K562 (cell line): ENCODE data around the gene COPB2. TPM values are rescaled to one million over a fixed set of nuclear protein-coding genes. Genes with fewer than 3 reads are reported as not detected.
A peak's percentile ranks its signal among the peaks of the same experiment; 100 is the strongest.

Experiments used
- ATAC-seq: fragments of 200-7000 bp; cut with Tn5 transposase; 3 replicates; pipeline ENCODE4 v1.9.1; 2020; ENCODE audit warnings: moderate library complexity
- BruUV-seq: library from RNA; stranded (reverse); fragments of 400-500 nt; replicated peaks from 2 replicates; lab custom pipeline; 2021; lab: Mats Ljungman, UMichigan
- CTCF ChIA-PET: fragments of 300-600 bp; formaldehyde crosslinking; extraction: SDS; loops from one replicate; lab custom pipeline; 2021; ENCODE audit warnings: low intra/inter-chr PET ratio; lab: Yijun Ruan, JAX
- POLR2A ChIA-PET: fragments of 300-600, 350-650 bp; sonication (Branson Sonifier 250); formaldehyde crosslinking; extraction: SDS; loops from one replicate; lab custom pipeline; 2021; ENCODE audit warnings: antibody characterized with exemption, inconsistent platforms; lab: Yijun Ruan, JAX
- DNase-seq, 4 experiments: peaks; one replicate each; pipeline versions ENCODE4 v3.0.0 to v3.0.0-alpha.2; 2011 to 2018; ENCODE audit warnings: low spot score in 3 of 4, mixed read lengths in 3 of 4; ENCODE audit errors: extremely low read depth in 1 of 4
- FAIRE-seq: peaks from 2 replicates; lab custom pipeline; 2011; peaks lifted over from hg19 to GRCh38; lab: Jason Lieb, UNC
- H2AFZ ChIP-seq: 2 replicates; pipeline ENCODE4 v1.6.0; 2011; ENCODE audit warnings: low read depth, low read length, control low read depth, inconsistent platforms
- H3K27ac ChIP-seq: fragments of 200-600 bp; 3 replicates; pipeline ENCODE4 v1.8.0; 2011; ENCODE audit warnings: low read depth, mild to moderate bottlenecking, control low read depth, inconsistent platforms, low read length, moderate library complexity, mixed read lengths; ENCODE audit errors: extremely low read depth
- H3K27me3 ChIP-seq, 2 experiments: fragments of 300-600 bp in 1 of 2; 2 replicates in 1 of 2; 3 replicates in 1 of 2; pipeline versions ENCODE4 v1.6.0 to v1.8.0; 2011; ENCODE audit warnings: inconsistent platforms in 2 of 2, low read length in 2 of 2, mild to moderate bottlenecking in 1 of 2, mixed read lengths in 1 of 2, moderate library complexity in 1 of 2; ENCODE audit not compliant: control insufficient read depth in 2 of 2, insufficient read depth in 2 of 2
- H3K36me3 ChIP-seq: fragments of 300-600 bp; 3 replicates; pipeline ENCODE4 v1.8.0; 2011; ENCODE audit warnings: mild to moderate bottlenecking, low read length, inconsistent platforms; ENCODE audit not compliant: control insufficient read depth, insufficient read depth
- H3K4me1 ChIP-seq, 2 experiments: fragments of 200-600 bp in 1 of 2; replicated peaks in 1 of 2; 2 replicates in 1 of 2; 3 replicates in 1 of 2; pipeline versions ENCODE4 v1.5.1 to v1.8.0; 2011; ENCODE audit warnings: inconsistent platforms in 2 of 2, low read length in 2 of 2, mild to moderate bottlenecking in 1 of 2, mixed read lengths in 1 of 2, moderate library complexity in 1 of 2; ENCODE audit not compliant: control insufficient read depth in 2 of 2, insufficient read depth in 2 of 2
- H3K4me2 ChIP-seq: 2 replicates; pipeline ENCODE4 v1.6.1; 2011; ENCODE audit warnings: low read length, control low read depth, inconsistent platforms, mixed read lengths; ENCODE audit not compliant: insufficient read depth
- H3K4me3 ChIP-seq: fragments of 200-600 bp; sonication (generic), shearing (Covaris generic); 2 replicates; pipeline ENCODE4 v1.5.1; 2016; ENCODE audit warnings: control low read depth, inconsistent platforms
- H3K79me2 ChIP-seq: fragments of 200-600 bp; 3 replicates; pipeline ENCODE4 v1.8.0; 2011; ENCODE audit warnings: low read length, inconsistent platforms; ENCODE audit not compliant: control insufficient read depth, insufficient read depth
- H3K9ac ChIP-seq, 2 experiments: 2 replicates each; pipeline versions ENCODE4 v1.6.0 to v1.6.1; 2011; ENCODE audit warnings: low read depth in 2 of 2, low read length in 2 of 2, control low read depth in 1 of 2, inconsistent platforms in 1 of 2, mild to moderate bottlenecking in 1 of 2, mixed read lengths in 1 of 2; ENCODE audit not compliant: insufficient read depth in 1 of 2
- H3K9me1 ChIP-seq: one replicate; pipeline ENCODE4 v1.6.0; 2011; ENCODE audit warnings: inconsistent platforms, mild to moderate bottlenecking, low read length, moderate library complexity; ENCODE audit not compliant: control insufficient read depth, insufficient read depth
- H3K9me3 ChIP-seq: replicated peaks from 2 replicates; pipeline ENCODE4 v1.5.1; 2011; ENCODE audit warnings: low read depth, low read length, inconsistent platforms; ENCODE audit not compliant: control insufficient read depth, insufficient read depth
- H4K20me1 ChIP-seq: replicated peaks from 2 replicates; pipeline ENCODE4 v1.6.1; 2011; ENCODE audit warnings: low read length, inconsistent platforms, mixed read lengths; ENCODE audit not compliant: control insufficient read depth, insufficient read depth
- CBFA2T2 ChIP-seq: fragments of 450-650 bp; conservative IDR thresholded peaks from 2 replicates; pipeline ENCODE4 v1.6.1; 2017; ENCODE audit warnings: mild to moderate bottlenecking
- CREB1 ChIP-seq, 2 experiments: sonication (generic) in 1 of 2; formaldehyde crosslinking in 1 of 2; IDR thresholded peaks; 2 replicates each; pipeline versions ENCODE4 v1.6.1 to v1.8.0; 2012 to 2022; ENCODE audit warnings: inconsistent platforms in 1 of 2, mild to moderate bottlenecking in 1 of 2, missing genetic modification reagents in 1 of 2, moderate library complexity in 1 of 2
- OTX1 ChIP-seq: fragments of 450-650 bp; formaldehyde crosslinking; IDR thresholded peaks from 2 replicates; pipeline ENCODE4 v1.4.0; 2022; ENCODE audit warnings: mild to moderate bottlenecking
- RBM14 ChIP-seq: fragments of 200-400 bp; formaldehyde crosslinking; IDR thresholded peaks from 2 replicates; pipeline ENCODE4 v1.6.1; 2018; ENCODE audit warnings: low read depth, mild to moderate bottlenecking, low read length, moderate library complexity, borderline replicate concordance; ENCODE audit not compliant: insufficient read depth
- SRSF7 ChIP-seq: fragments of 200-400 bp; formaldehyde crosslinking; optimal IDR thresholded peaks from 2 replicates; pipeline ENCODE3; 2017; ENCODE audit warnings: mild to moderate bottlenecking, low read depth, low read length
- YY1 ChIP-seq, 3 experiments: IDR thresholded peaks; 2 replicates each; pipeline ENCODE4 v1.6.1; 2011; ENCODE audit warnings: low read length in 2 of 3, mild to moderate bottlenecking in 2 of 3, moderate library complexity in 2 of 3, borderline replicate concordance in 1 of 3, control low read depth in 1 of 3, low read depth in 1 of 3; ENCODE audit not compliant: insufficient read depth in 3 of 3, insufficient replicate concordance in 2 of 3, control insufficient read depth in 1 of 3, insufficient read length in 1 of 3; ENCODE audit errors: extremely low read depth in 1 of 3
- ZNF143 ChIP-seq: sonication (generic); formaldehyde crosslinking; IDR thresholded peaks from 2 replicates; pipeline ENCODE4 v1.9.0; 2022; ENCODE audit warnings: mild to moderate bottlenecking, missing genetic modification reagents
- ZNF583 ChIP-seq: fragments of 250-450 bp; sonication (Bioruptor Pico); IDR thresholded peaks from 2 replicates; pipeline ENCODE4 v1.4.0; 2020
- ZNF830 ChIP-seq: fragments of 250-450 bp; sonication (Bioruptor Pico); IDR thresholded peaks from 2 replicates; pipeline ENCODE4 v1.5.0; 2021; ENCODE audit warnings: mild to moderate bottlenecking
- WGBS: fragments of 100-300 bp; shearing (Covaris generic); methylation state at CpG from one replicate; pipeline ENCODE4 v1.1.6; 2016; ENCODE audit warnings: low coverage, mixed read lengths; ENCODE audit not compliant: insufficient coverage; ENCODE audit errors: missing lambda C conversion rate; 5-methylcytosine and 5-hydroxymethylcytosine counted together
- in situ Hi-C: fragments of 300-500 bp; cut with MboI; formaldehyde crosslinking; loops from 4 replicates; pipeline ENCODE4 v1.15.0; 2018; ENCODE audit warnings: inconsistent platforms, mixed read lengths
- intact Hi-C: fragments of 100-400 bp; cut with micrococcal nuclease; formaldehyde crosslinking; loops from 2 replicates; pipeline ENCODE4 v1.14.2; 2022
- polyA plus RNA-seq, 8 experiments: library from polyadenylated mRNA; depleted of rRNA in 4 of 8; stranded (reverse) in 5 of 8; unstranded in 3 of 8; fragments of >200 nt; fragmentation: Nextera tagmentation in 2 of 8; fragmentation: Illumina TruSeq in 1 of 8; extraction: Ambion mirVana in 2 of 8; extraction: Trizol in 1 of 8; gene quantifications; 2 replicates each; pipeline versions ENCODE4 v1.2.1 to v1.2.3, GENCODE V29; 2011 to 2014; ENCODE audit warnings: inconsistent platforms in 1 of 8, missing spikeins in 1 of 8
- total RNA-seq, 7 experiments: library from RNA; depleted of rRNA in 6 of 7; stranded (reverse); fragments of >200 nt in 6 of 7; fragmentation: Illumina TruSeq in 2 of 7; extraction: Trizol in 2 of 7; gene quantifications; 2 replicates each; pipeline versions ENCODE4 v1.2.1 to v1.2.3, GENCODE V29; 2011 to 2021; ENCODE audit warnings: low replicate concordance in 1 of 7
- TF ChIP-seq, protein P1 (sequence below): fragments of 250-450 bp; sonication (Bioruptor Pico); IDR thresholded peaks from 2 replicates; pipeline ENCODE4 v1.8.0; 2021; ENCODE audit warnings: borderline replicate concordance, mild to moderate bottlenecking, moderate library complexity; ENCODE audit not compliant: poor library complexity, severe bottlenecking
- TF ChIP-seq, protein P2 (sequence below): IDR thresholded peaks from 2 replicates; pipeline ENCODE4 v1.6.1; 2014; ENCODE audit warnings: antibody characterized with exemption

COPB2 gene
- total and polyA plus RNA-seq, 9 of the 15 experiments (the other 6 are each of a cell fraction or from before 2014, with no cell fraction given) = 64.3 to 189 (median 130) TPM

DNA sequence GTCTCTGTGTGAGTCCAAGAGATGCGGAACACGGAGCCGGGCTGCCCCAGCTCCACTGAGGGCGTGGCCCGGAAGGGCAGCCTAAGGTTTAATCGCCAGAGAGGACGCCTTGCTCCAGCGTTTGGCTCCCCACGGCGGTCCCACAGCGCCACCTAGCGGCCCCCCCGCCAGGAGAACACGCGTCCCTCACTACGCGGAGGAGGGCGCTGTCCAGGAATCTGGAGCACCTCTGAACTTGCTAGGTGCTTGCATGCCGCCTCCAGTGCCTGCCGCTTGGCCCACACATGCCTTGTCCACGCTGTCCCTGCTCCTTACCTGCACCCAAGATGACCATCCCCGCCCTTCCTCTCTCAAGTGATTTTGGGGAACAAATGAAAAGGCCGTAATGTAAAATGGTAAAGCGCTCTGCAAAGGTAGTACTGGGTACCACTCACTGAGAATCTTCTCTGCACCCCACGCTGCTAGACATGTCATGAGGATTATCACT lies 60.0 kb downstream of the COPB2 start (continued):
- TF ChIP-seq, protein P1, sequence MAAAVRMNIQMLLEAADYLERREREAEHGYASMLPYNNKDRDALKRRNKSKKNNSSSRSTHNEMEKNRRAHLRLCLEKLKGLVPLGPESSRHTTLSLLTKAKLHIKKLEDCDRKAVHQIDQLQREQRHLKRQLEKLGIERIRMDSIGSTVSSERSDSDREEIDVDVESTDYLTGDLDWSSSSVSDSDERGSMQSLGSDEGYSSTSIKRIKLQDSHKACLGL (CRISPR knock-in tag) = no peak
- TF ChIP-seq OTX1 (CRISPR knock-in tag) = 0 out of 2 replicates have a peak, but pooled peaks have one; percentile 50

DNA sequence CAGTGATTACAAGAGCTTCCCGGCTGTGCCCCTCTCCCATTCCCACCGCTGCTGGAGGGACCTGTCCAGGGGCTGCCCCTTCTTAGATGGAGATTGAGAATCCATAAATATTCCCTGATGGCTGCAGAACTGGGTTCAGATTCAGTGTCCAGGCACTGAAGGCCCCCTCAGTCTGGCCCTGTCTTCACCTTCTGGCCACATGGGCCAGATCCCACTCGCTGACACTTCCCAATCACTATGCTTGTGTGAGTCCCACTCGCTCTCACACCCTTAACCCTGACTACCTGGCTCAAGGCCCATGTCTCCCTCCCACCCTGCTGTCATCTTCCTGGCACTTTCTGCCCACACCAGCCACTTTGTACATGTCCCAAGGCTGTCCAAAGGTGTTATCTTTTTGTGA lies 61.1 kb downstream of the COPB2 start:
- Histone ChIP-seq H3K27me3 (no peaks in the 10 kb centered on the region), H3K4me3 (no peak overlapping the region), H3K4me2 (no peak overlapping the region), H3K79me2 (no peaks in the 10 kb centered on the region), H3K4me1 (peaks cover 17 to 29% of the 10 kb centered on the region in 2 experiments; a peak in 4 of 5 replicates), H3K27ac (no peak overlapping the region), H3K9me1 (no peaks in the 10 kb centered on the region), H3K9ac (no peak overlapping the region), H4K20me1 (no peaks in the 10 kb centered on the region), H2AFZ (peak overlapping the region; percentile 93; the same call in 1 of the 2 replicates), H3K9me3 (no peaks in the 10 kb centered on the region), H3K36me3 (no peaks in the 10 kb centered on the region; the same call in 2 of the 3 replicates)
- in situ Hi-C loops = no loop called here
- 85% methylated on average over 4 of the region's 4 CpGs for WGBS
- ChIA-PET CTCF (interaction anchor here (0.6 to 2.6 kb wide), 4 partner anchors 216 to 1257 kb away, joined by 3 to 43 read pairs (median 4); no protein-coding TSS in a partner anchor), POLR2A (interaction anchor here (1.0 kb wide), 1 partner anchor 17 kb away, joined by 4 read pairs; no protein-coding TSS in a partner anchor)
- FAIRE-seq = no peak
- intact Hi-C loops = loop anchor here (2.0 to 10.0 kb wide), 6 partner anchors 30 to 391 kb away; no protein-coding TSS in a partner anchor
- no peak for DNase-seq
- no TSS peak for BruUV-seq
- TF ChIP-seq ZNF830 (CRISPR knock-in tag) = no peak
- TF ChIP-seq CREB1 (IDR thresholded peaks at IDR 0.05) = no peak
- no peak for TF ChIP-seq CREB1 (CRISPR knock-in tag; IDR thresholded peaks at IDR 0.05)
- TF ChIP-seq SRSF7 = no peak
- TF ChIP-seq CBFA2T2 = no peak
- TF ChIP-seq RBM14 = no peak
- TF ChIP-seq ZNF583 = no peak
- TF ChIP-seq, protein P2, sequence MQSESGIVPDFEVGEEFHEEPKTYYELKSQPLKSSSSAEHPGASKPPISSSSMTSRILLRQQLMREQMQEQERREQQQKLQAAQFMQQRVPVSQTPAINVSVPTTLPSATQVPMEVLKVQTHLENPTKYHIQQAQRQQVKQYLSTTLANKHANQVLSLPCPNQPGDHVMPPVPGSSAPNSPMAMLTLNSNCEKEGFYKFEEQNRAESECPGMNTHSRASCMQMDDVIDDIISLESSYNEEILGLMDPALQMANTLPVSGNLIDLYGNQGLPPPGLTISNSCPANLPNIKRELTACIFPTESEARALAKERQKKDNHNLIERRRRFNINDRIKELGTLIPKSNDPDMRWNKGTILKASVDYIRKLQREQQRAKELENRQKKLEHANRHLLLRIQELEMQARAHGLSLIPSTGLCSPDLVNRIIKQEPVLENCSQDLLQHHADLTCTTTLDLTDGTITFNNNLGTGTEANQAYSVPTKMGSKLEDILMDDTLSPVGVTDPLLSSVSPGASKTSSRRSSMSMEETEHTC = no peak
- no peak for TF ChIP-seq ZNF143 (CRISPR knock-in tag)
- TF ChIP-seq YY1 (IDR thresholded peaks at IDR 0.05; ENCODE audit: borderline replicate concordance in 1 of 3, control insufficient read depth in 1 of 3, extremely low read depth in 1 of 3, insufficient read depth in 3 of 3, insufficient read length in 1 of 3, insufficient replicate concordance in 2 of 3, low read depth in 1 of 3, low read length in 2 of 3) = no peak
- ATAC-seq = no peak
